Fibroblast of villous mesenchyme (primary cell): Measurements from ENCODE around the gene NXPE1. TPM values are rescaled to one million over a fixed set of nuclear protein-coding genes. Genes with fewer than 3 reads are reported as not detected.
"Not testable (repeated sequence)": the region's sequence is repeated elsewhere in the genome, so short reads cannot be mapped to it uniquely, and the experiment has no call there.

Experiments
- DNase-seq: peaks from one replicate; pipeline ENCODE4 v3.0.0-alpha.2; 2010; ENCODE audit warnings: low read depth
- H3K4me3 ChIP-seq: 2 replicates; pipeline ENCODE4 v1.5.1; 2011; ENCODE audit warnings: low read depth, mild to moderate bottlenecking, low read length
- CTCF ChIP-seq: IDR thresholded peaks from 2 replicates; pipeline ENCODE4 v1.5.1; 2012; ENCODE audit warnings: low read depth, mild to moderate bottlenecking, low read length; ENCODE audit not compliant: insufficient read depth
- total RNA-seq: library from RNA; depleted of rRNA; stranded (reverse); fragments of >200 nt; gene quantifications from 2 replicates; pipeline ENCODE4 v1.2.3, GENCODE V29; 2012

The NXPE1 gene
- not detected in 2 replicates for total RNA-seq

DNA sequence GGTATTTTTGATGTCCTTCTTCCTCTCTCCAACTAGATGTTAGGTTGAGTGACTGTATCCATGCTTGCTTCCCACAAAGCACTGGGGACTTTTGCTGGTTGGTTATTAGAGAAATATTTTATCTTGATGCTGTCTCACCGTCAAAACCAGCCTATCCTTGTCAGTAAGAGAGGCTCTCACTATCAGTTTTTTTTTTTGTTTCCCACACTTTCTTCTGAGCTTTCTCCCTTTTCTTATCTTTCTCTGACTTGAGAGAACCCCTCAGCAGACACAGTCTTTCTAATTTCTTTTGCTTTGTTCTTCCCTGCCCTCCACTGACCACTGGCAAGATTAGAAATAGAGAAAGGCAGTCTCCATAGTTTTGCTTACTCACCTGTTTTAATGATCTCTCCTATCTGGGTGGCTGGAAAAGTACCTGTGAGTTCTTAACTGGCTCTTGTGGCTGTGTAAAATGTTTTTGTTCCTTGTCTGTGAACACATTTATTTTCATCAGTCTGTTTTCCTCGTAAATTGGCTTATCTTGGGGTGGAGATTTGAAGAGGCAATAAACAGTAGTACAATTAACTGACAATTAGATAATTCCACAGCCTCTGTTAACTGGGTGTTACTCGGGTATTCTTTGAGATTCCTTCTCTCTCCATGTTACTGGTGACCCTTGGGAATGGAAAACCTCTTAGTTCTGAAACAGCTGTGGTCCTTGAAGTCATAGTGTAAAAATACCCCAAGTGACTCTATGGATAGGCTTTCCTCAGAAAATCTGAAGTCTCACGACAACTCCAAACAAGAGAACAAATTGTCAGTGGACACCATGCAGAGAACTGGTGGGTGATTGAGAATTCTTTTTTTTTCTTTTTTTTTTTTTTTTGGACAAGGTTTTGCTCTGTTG, at the start of gene NXPE1:
Gene NXPE1, minus strand, starts transcription at position 457 of the 886 bp plus-strand sequence. CDS start 8,680 bp downstream, outside the sequence.
- no peak within 1 kb of the TSS for H3K4me3 ChIP-seq
- peak; percentile 33 for DNase-seq
- TF ChIP-seq CTCF, result no peak

DNA sequence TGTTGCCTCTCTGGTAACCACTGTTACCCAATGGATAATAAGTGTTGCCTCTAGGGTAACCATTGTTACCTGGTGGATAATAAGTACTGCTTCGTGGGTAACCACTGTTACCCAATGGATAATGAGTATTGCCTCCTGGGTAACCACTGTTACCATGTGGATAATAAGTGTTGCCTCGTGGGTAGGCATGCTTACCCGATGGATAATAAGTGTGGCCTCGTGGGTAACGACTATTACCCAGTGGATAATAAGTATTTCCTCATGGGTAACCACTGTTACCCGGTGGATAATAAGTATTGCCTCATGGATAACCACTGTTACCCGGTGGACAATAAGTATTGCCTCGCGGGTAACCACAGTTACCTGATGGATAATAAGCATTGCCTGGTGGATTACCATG, 49.7 kb upstream of the NXPE1 start:
- H3K4me3 ChIP-seq, result no peak overlapping the region
- no peak for TF ChIP-seq CTCF
- DNase-seq, result no peak

- not testable (repeated sequence) for H3K4me3 ChIP-seq, DNase-seq
These were observed 48.9 kb upstream of the NXPE1 start for GRCh38 chr11:114608605-114609004.

DNA sequence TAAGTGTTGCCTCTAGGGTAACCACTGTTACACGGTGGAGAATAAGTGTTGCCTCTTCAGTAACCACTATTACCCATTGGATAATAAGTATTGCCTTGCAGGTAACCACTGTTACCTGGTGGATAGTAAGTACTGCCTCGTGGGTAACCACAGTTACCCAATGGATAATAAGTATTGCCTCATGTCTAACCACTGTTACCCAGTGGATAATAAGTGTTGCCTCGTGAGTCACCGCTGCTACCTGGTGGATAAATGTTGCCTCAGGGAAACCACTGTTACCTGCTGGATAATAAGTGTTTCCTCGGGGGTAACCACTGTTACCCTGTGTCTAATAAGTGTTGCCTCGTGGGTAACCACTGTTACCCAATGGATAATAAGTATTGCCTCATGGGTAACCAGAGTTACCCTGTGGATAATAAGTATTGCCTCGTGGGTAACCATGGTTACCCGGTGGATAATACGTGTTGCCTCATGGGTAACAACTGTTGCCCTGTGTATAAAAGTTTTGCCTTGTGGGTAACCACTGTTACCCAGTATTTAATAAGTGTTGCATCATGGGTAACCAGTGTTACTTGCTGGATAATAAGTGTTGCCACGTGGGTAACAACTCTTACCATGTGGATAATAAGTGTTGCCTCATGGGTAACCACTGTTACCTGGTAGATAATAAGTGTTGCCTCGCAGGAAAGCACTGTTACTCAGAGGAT, 48.2 kb upstream of the NXPE1 start:
- no peak for DNase-seq
- no peak for TF ChIP-seq CTCF

GRCh38 chr11:114606802-114607075, 47.1 kb upstream of the NXPE1 start:
- not testable (repeated sequence) for H3K4me3 ChIP-seq, DNase-seq

More for the DNA sequence above, 48.2 kb upstream of the NXPE1 start:
- no peak overlapping the region for H3K4me3 ChIP-seq

DNA sequence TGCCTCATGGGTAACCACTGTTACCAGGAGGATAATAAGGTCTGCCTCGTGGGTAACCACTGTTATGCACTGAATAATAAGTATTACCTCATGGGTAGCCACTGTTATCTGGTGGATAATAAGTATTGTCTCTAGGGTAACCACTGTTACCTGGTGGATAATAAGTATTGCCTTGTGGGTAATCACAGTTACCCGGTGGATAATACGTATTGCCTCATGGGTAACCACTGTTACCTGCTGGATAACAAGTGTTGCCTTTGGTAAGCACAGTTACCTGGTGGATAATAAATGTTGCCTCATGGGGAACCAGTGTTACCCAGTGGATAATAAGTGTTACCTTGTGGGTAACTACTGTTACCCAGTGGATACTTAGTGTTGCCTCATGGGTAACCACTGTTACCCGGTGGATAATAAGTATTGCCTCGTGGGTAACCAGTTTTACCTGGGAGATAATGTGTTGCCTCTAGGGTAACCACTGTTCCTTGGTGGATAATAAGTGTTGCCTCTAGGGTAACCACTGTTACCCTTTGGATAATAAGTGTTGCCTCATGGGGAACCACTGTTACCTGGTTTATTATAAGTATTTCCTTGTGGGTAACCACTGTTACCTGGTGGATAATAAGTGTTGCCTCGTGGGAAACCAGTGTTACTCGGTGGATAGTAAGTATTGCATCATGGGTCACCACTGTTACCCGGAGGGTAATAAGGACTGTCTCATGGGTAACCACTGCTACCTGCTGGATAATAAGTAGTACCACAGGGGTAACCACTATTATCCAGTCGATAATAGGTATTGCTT, 46.5 kb upstream of the NXPE1 start:
- H3K4me3 ChIP-seq, result no peak overlapping the region
- TF ChIP-seq CTCF, result peak; percentile 28
- DNase-seq, result peak; percentile 33

GRCh38 chr11:114605370-114605769, 45.7 kb upstream of the NXPE1 start:
- TF ChIP-seq CTCF, result no peak

More at GRCh38 chr11:114605370-114605769, 45.7 kb upstream of the NXPE1 start:
- DNase-seq, result no peak
- H3K4me3 ChIP-seq, result no peak overlapping the region
